T-cell (primary cell): ENCODE data around the gene OSBP. TPM values are rescaled to one million over a fixed set of nuclear protein-coding genes. Genes with fewer than 3 reads are reported as not detected.
"Not testable (repeated sequence)": the region's sequence is repeated elsewhere in the genome, so short reads cannot be mapped to it uniquely, and the experiment has no call there.

Experiments used
- ATAC-seq, 4 experiments: fragments of 200-7000 bp in 3 of 4; fragments of 150-1000 bp in 1 of 4; cut with Tn5 transposase; replicated peaks in 1 of 4; 1 replicate in 3 of 4; 2 replicates in 1 of 4; pipeline ENCODE4 v1.10.0; 2021; ENCODE audit warnings: moderate library complexity in 3 of 4, mild to moderate bottlenecking in 2 of 4, moderate number of reproducible peaks in 1 of 4
- CTCF ChIA-PET, 2 donors: fragments of 300-600 bp; sonication (Branson Sonifier 250); formaldehyde crosslinking; loops; one replicate each; lab custom pipeline; 2022; ENCODE audit warnings: antibody characterized with exemption in 2 of 2; lab: Charles Lee
- POLR2A ChIA-PET, 2 donors: fragments of 300-600 bp; sonication (Branson Sonifier 250); formaldehyde crosslinking; loops; one replicate each; lab custom pipeline; 2022; ENCODE audit warnings: antibody characterized with exemption in 2 of 2; lab: Charles Lee
- DNase-seq, 35 experiments: peaks; one replicate each; pipeline versions ENCODE4 v3.0.0 to v3.0.0-alpha.2; 2013 to 2023
- H3K27ac ChIP-seq: one replicate; pipeline ENCODE4 v1.5.1; 2013; ENCODE audit warnings: low read length
- H3K27me3 ChIP-seq, 2 experiments: replicated peaks in 1 of 2; 1 replicate in 1 of 2; 2 replicates in 1 of 2; pipeline versions ENCODE4 v1.6.1 to v1.7.0; 2013; ENCODE audit warnings: low read length in 1 of 2, mixed read lengths in 1 of 2; ENCODE audit not compliant: control insufficient read depth in 2 of 2, insufficient read depth in 2 of 2; ENCODE audit errors: extremely low read depth in 1 of 2
- H3K36me3 ChIP-seq, 2 donors: 1 replicate in 1 of 2; 2 replicates in 1 of 2; pipeline versions ENCODE4 v1.6.1 to v1.7.0; 2013; ENCODE audit warnings: low read length in 1 of 2; ENCODE audit not compliant: control insufficient read depth in 2 of 2, insufficient read depth in 1 of 2; ENCODE audit errors: extremely low read depth in 1 of 2
- H3K4me1 ChIP-seq, 2 experiments: 1 replicate in 1 of 2; 2 replicates in 1 of 2; pipeline versions ENCODE4 v1.6.1 to v1.7.0; 2013; ENCODE audit warnings: low read length in 2 of 2, mixed read lengths in 1 of 2; ENCODE audit not compliant: insufficient read depth in 2 of 2, control insufficient read depth in 1 of 2; ENCODE audit errors: extremely low read depth in 1 of 2
- H3K4me3 ChIP-seq, 2 donors: 1 replicate in 1 of 2; 2 replicates in 1 of 2; pipeline versions ENCODE4 v1.5.1 to v1.7.0; 2013; ENCODE audit warnings: mild to moderate bottlenecking in 2 of 2, low read length in 1 of 2, moderate library complexity in 1 of 2; ENCODE audit not compliant: control insufficient read depth in 1 of 2; ENCODE audit errors: extremely low read depth in 1 of 2
- H3K9me3 ChIP-seq: 2 replicates; pipeline ENCODE4 v1.7.0; 2013
- H3K27ac Mint-ChIP-seq, 2 donors: one replicate each; pipeline ENCODE4 v1.8.0; 2020 to 2021; ENCODE audit warnings: mild to moderate bottlenecking in 2 of 2, mixed read lengths in 2 of 2
- H3K27me3 Mint-ChIP-seq, 2 donors: one replicate each; pipeline ENCODE4 v1.8.0; 2021 to 2022; ENCODE audit warnings: mixed read lengths in 2 of 2
- H3K36me3 Mint-ChIP-seq: one replicate; pipeline ENCODE4 v1.8.0; 2021; ENCODE audit warnings: mixed read lengths
- H3K4me1 Mint-ChIP-seq, 3 donors: one replicate each; pipeline ENCODE4 v1.8.0; 2020 to 2022; ENCODE audit warnings: mixed read lengths in 3 of 3, mild to moderate bottlenecking in 1 of 3
- H3K4me3 Mint-ChIP-seq, 3 donors: one replicate each; pipeline ENCODE4 v1.8.0; 2020 to 2022; ENCODE audit warnings: mild to moderate bottlenecking in 3 of 3, mixed read lengths in 3 of 3, moderate library complexity in 3 of 3
- H3K9me3 Mint-ChIP-seq, 3 donors: one replicate each; pipeline ENCODE4 v1.8.0; 2020 to 2022; ENCODE audit warnings: mixed read lengths in 3 of 3
- WGBS: methylation state at CpG from one replicate; pipeline ENCODE4 v1.1.5; 2013; ENCODE audit warnings: missing lambda C conversion rate; ENCODE audit not compliant: insufficient coverage; 5-methylcytosine and 5-hydroxymethylcytosine counted together
- total RNA-seq, 35 experiments: library from RNA in 6 of 35; stranded (reverse) in 6 of 35; fragments of 120-200 nt in 1 of 35; gene quantifications; one replicate each; pipeline versions ENCODE4 v1.2.1 to v1.2.4 and lab custom pipeline; 2013 to 2026

The OSBP gene
- total RNA-seq, 5 donors from 2014 or later (not counting 1 experiment from before 2014, with no cell fraction given) = 44.0 to 59.0 (median 46.2) TPM

DNA sequence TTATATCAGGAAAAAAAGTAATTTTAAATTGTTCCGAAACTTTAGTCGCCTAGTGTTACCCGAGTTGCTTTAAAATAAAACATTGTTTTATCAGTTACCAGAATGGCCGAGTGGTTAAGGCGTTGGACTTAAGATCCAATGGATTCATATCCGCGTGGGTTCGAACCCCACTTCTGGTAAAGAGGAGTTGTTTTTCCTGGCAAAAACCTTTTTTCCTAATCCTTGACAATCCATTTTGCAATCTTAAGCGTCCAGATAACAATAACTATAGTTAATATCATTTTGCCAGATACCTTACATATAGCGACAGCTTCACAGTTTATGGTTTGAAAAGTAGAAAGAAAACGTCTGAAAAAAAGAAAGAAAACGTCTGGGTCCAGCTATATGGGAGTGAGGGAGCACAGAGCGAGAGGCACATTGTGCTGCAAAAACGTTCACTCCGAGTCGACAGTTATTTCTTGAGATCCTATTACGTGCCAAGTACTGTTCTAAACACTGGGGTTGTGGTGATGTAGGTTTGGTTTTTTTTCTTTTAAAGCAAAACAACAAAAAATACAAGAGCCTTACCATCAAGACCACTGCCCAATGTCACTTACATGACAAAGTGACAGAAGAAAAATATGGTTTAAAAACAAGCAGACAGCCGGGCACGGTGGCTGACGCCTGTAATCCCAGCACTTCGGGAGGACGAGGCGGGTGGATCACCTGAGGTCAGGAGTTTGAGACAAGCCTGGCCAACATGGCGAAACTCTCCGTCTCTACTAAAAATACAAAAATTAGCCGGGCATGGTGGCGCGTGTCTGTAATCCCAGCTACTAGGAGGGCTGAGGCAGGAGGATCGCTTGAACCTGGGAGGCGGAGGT lies 63.7 kb downstream of the OSBP start:
- CTCF ChIA-PET = no interaction called here
- 69% methylated on average over 11 of the region's 30 CpGs for WGBS
- Mint-ChIP-seq H3K4me1 (peaks cover 33 to 41% (median 39%) of the 10 kb centered on the region in 3 donors), H3K9me3 (no peaks in the 10 kb centered on the region), H3K27ac (peak overlapping the region; percentile 90 to 92), H3K27me3 (peaks cover 0 to 7% of the 10 kb centered on the region in 2 donors), H3K4me3 (peak overlapping the region; percentile 85 to 89 (median 87)), H3K36me3 (peaks cover 3% of the 10 kb centered on the region)
- Histone ChIP-seq H3K9me3 (no peaks in the 10 kb centered on the region), H3K4me3 (peak overlapping the region; percentile 73 to 90), H3K27ac (no peak overlapping the region), H3K36me3 (no peaks in the 10 kb centered on the region), H3K4me1 (peaks cover 13 to 29% of the 10 kb centered on the region in 2 experiments), H3K27me3 (peaks cover under 1 to 5% of the 10 kb centered on the region in 2 experiments)
- POLR2A ChIA-PET = interaction anchor here (0.6 kb wide), 3 partner anchors 215 to 1845 kb away, joined by 3 to 14 read pairs (median 4); no protein-coding TSS in a partner anchor
- ATAC-seq (no peak), DNase-seq (peak in 1 of 35 experiments; percentile 36)

DNA sequence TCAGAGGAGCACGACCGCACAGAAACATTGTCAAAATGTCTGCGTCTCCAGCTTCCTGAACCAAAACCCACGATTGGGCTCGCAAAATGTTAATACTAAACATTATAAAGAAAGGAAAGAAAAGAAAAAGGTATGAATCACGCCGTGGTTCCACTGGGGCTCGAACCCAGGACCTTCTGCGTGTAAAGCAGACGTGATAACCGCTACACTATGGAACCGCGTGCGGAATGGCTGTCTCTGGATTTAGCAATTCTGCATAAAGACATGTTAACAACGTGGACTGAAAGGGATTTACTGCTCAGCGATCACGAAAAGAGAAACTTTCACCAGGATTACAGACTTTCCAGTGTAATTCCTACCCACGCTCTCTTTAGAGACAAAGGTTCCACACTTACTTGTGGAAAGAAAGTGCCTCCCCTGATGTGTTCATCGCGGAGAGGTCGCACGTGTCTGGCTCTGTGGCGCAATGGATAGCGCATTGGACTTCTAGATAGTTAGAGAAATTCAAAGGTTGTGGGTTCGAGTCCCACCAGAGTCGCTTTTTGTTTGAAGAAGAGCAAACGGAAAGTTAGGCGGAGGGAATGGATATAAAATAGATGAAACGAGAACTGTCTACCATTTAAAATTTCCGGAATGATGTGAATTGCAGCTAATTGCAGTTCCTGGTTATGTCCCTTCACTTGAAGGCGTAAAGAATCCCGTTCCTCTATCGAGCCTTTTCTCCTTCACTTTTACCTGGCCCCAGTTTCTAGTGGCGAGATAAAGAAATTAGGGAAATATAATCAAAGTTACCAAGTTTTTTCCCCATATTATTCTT lies 64.5 kb downstream of the OSBP start:
- Histone ChIP-seq H3K4me1 (peaks cover 10 to 22% of the 10 kb centered on the region in 2 experiments), H3K27ac (peak overlapping the region; percentile 55), H3K36me3 (no peaks in the 10 kb centered on the region), H3K27me3 (peaks cover 0 to 5% of the 10 kb centered on the region in 2 experiments), H3K4me3 (peak overlapping the region; percentile 73 to 90), H3K9me3 (no peaks in the 10 kb centered on the region)
- Mint-ChIP-seq H3K36me3 (peaks cover 3% of the 10 kb centered on the region), H3K4me1 (peaks cover 27 to 35% (median 32%) of the 10 kb centered on the region in 3 donors), H3K4me3 (peak overlapping the region; percentile 85 to 89 (median 87)), H3K27ac (peak overlapping the region; percentile 90 to 92), H3K27me3 (peaks cover 0 to 7% of the 10 kb centered on the region in 2 donors), H3K9me3 (no peaks in the 10 kb centered on the region)
- under 1% methylated on average over 22 of the region's 34 CpGs for WGBS
- POLR2A ChIA-PET = interaction anchor here (0.6 kb wide), 2 partner anchors 337 to 1844 kb away, joined by 4 to 14 read pairs; no protein-coding TSS in a partner anchor
- DNase-seq = peak; percentile 62 to 89 (median 74)
- CTCF ChIA-PET = interaction anchor here in 1 of 2 donors (1.0 to 2.3 kb wide), 3 partner anchors 10 to 15 kb away, joined by 3 to 17 read pairs (median 10); no protein-coding TSS in a partner anchor
- peak; percentile 49 to 56 (median 54) for ATAC-seq

DNA sequence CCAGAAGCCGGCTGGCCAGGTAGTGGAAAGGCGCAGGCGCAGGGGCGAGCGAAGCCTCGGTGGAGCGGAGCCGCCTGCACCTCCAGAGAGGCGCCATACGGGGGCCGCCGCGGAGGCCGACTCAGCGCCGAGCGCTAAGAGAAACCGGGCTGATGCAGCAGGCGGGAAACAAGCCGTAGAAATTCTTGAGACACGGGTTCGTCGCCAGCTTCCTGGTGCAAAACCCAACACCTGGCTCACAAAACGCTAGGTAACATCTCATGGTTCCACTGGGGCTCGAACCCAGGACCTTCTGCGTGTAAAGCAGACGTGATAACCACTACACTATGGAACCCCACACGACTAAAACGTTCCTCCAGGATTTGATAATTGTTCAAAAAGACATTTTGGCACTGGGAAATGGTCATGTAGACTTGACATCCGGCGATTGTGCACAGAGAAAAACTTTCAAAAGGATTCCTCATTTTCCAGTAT lies 65.2 kb downstream of the OSBP start:
- peaks cover 8 to 15% of the 10 kb centered on the region in 2 experiments for H3K4me1 ChIP-seq
- DNase-seq (peak; percentile 70 to 91 (median 82)), ATAC-seq (peak; percentile 87 to 94 (median 92))
- Mint-ChIP-seq H3K36me3 (peaks cover 3% of the 10 kb centered on the region), H3K27me3 (peaks cover 0 to 7% of the 10 kb centered on the region in 2 donors), H3K4me3 (peak overlapping the region; percentile 85 to 89 (median 87)), H3K9me3 (no peaks in the 10 kb centered on the region), H3K4me1 (peaks cover 21 to 30% (median 25%) of the 10 kb centered on the region in 3 donors), H3K27ac (peak overlapping the region; percentile 90 to 92)
- peak overlapping the region; percentile 73 to 90 for H3K4me3 ChIP-seq
- H3K27ac ChIP-seq = peak overlapping the region; percentile 55
- H3K27me3 ChIP-seq = no peaks in the 10 kb centered on the region
- ChIA-PET POLR2A (interaction anchor here in 1 of 2 donors (1.7 kb wide), 1 partner anchor 66 kb away, joined by 4 read pairs; no protein-coding TSS in a partner anchor), CTCF (interaction anchor here (0.6 to 2.3 kb wide), 5 partner anchors 10 to 60 kb away, joined by 3 to 17 read pairs (median 9); no protein-coding TSS in a partner anchor)
- H3K36me3 ChIP-seq = no peaks in the 10 kb centered on the region
- H3K9me3 ChIP-seq = no peaks in the 10 kb centered on the region
- under 1% methylated on average over 30 of the region's 31 CpGs for WGBS

DNA sequence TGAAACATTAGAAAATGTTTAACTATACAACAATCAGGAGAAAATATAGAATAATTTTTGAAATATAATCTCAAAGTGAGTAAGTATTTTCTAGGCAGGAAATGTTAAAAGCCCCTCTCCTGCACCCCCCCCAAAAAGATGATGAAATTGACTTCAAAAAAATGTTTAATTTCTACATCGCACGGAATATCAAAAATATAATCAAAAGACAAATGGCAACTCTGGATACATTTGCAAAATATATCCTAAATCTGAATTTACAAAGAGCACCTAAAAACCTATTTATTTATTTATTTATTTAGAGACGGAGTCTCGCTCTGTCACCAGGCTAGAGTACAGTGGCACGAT lies 67.3 kb downstream of the OSBP start:
- WGBS = no CpG with 5 or more reads among the region's 5 CpGs
- Mint-ChIP-seq H3K4me1 (peaks cover 20 to 30% (median 24%) of the 10 kb centered on the region in 3 donors), H3K9me3 (no peaks in the 10 kb centered on the region), H3K27me3 (peaks cover 0 to 7% of the 10 kb centered on the region in 2 donors), H3K36me3 (peaks cover 3% of the 10 kb centered on the region), H3K4me3 (peak overlapping the region in 1 of 3 donors; percentile 89), H3K27ac (no peak overlapping the region)
- DNase-seq (no peak), ATAC-seq (no peak)
- Histone ChIP-seq H3K27me3 (peaks cover 0 to 3% of the 10 kb centered on the region in 2 experiments), H3K9me3 (no peaks in the 10 kb centered on the region), H3K36me3 (no peaks in the 10 kb centered on the region), H3K27ac (no peak overlapping the region), H3K4me3 (no peak overlapping the region), H3K4me1 (peaks cover 8 to 14% of the 10 kb centered on the region in 2 experiments)
- POLR2A ChIA-PET = no interaction called here
- CTCF ChIA-PET = no interaction called here

DNA sequence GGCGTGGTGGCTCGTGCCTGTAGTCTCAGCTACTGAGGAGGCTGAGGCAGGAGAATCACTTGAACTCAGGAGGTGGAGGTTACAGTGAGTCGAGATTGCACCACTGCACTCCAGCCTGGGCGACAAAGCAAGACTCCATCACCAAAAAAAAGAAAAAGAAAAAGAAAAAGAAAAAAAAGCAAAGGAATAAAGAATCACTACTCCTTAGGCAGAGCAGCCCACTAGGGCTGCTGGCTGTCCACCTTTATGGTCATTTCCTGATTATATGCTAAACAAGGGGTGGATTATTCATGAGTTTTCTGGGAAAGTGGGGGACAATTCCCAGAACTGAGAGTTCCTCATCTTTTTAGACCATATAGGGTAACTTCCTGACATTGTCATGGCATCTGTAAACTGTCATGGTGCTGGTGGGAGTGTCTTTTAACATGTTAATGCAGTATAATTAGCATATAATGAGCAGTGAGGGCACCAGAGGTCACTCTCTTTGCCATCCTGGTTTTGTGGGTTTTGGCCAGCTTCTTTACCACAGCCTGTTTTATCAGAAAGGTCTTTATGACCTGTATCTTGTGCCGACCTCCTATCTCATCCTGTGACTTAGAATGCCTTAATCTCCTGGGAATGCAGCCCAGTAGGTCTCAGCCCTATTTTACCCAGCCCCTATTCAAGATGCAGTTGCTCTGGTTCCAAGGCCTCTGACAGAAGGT lies 67.8 kb downstream of the OSBP start:
- H3K4me3 ChIP-seq, H3K9me3 Mint-ChIP-seq, DNase-seq, CTCF ChIA-PET, H3K27ac ChIP-seq, ATAC-seq, H3K36me3 Mint-ChIP-seq, H3K4me3 Mint-ChIP-seq, H3K27ac Mint-ChIP-seq, H3K9me3 ChIP-seq, H3K27me3 ChIP-seq, H3K27me3 Mint-ChIP-seq, H3K36me3 ChIP-seq, POLR2A ChIA-PET: not testable (repeated sequence)
- peaks cover 20 to 28% (median 22%) of the 10 kb centered on the region in 3 donors for H3K4me1 Mint-ChIP-seq
- WGBS = 71% methylated on average over 1 of the region's 5 CpGs
- peaks cover 8 to 14% of the 10 kb centered on the region in 2 experiments for H3K4me1 ChIP-seq
